HEK293T (cell line): ENCODE results near the gene VAV2.

Experiments used
- CTCF ChIA-PET: fragments of 350-600 bp; formaldehyde crosslinking; extraction: SDS; loops from one replicate; lab custom pipeline; 2021; ENCODE audit warnings: antibody characterized with exemption, inconsistent platforms; lab: Yijun Ruan, JAX
- POLR2A ChIA-PET: fragments of 350-600 bp; formaldehyde crosslinking; extraction: SDS; loops from one replicate; lab custom pipeline; 2020; ENCODE audit warnings: antibody characterized with exemption, inconsistent platforms; lab: Yijun Ruan, JAX
- DNase-seq: peaks from one replicate; pipeline ENCODE4 v3.0.0; 2012; ENCODE audit warnings: mixed read lengths; ENCODE audit errors: extremely low spot score
- ARNT ChIP-seq: fragments of 450-650 bp; IDR thresholded peaks from 2 replicates; pipeline ENCODE4 v1.6.1; 2017; ENCODE audit warnings: mild to moderate bottlenecking
- BHLHE40 ChIP-seq: fragments of 450-650 bp; IDR thresholded peaks from 2 replicates; pipeline ENCODE4 v1.6.1; 2016; ENCODE audit warnings: mild to moderate bottlenecking, moderate library complexity, borderline replicate concordance
- CTBP1 ChIP-seq: fragments of 450-650 bp; IDR thresholded peaks from 2 replicates; pipeline ENCODE4 v1.6.1; 2016; ENCODE audit warnings: borderline replicate concordance
- ELF4 ChIP-seq: fragments of 450-650 bp; IDR thresholded peaks from 2 replicates; pipeline ENCODE4 v1.6.1; 2017; ENCODE audit warnings: antibody characterized with exemption
- FOXA1 ChIP-seq: fragments of 450-650 bp; IDR thresholded peaks from 2 replicates; pipeline ENCODE4 v1.6.1; 2016; ENCODE audit warnings: mild to moderate bottlenecking
- FOXK2 ChIP-seq: fragments of 450-650 bp; IDR thresholded peaks from 2 replicates; pipeline ENCODE4 v1.6.1; 2016; ENCODE audit warnings: mild to moderate bottlenecking
- FOXM1 ChIP-seq: fragments of 450-650 bp; IDR thresholded peaks from 2 replicates; pipeline ENCODE4 v1.6.1; 2017; ENCODE audit warnings: mild to moderate bottlenecking, borderline replicate concordance
- HDGF ChIP-seq: fragments of 450-650 bp; IDR thresholded peaks from 2 replicates; pipeline ENCODE4 v1.6.1; 2017; ENCODE audit warnings: antibody characterized with exemption, borderline replicate concordance
- L3MBTL2 ChIP-seq: fragments of 450-650 bp; conservative IDR thresholded peaks from 2 replicates; pipeline ENCODE4 v1.6.1; 2016; ENCODE audit warnings: mild to moderate bottlenecking
- LEF1 ChIP-seq: fragments of 450-650 bp; IDR thresholded peaks from 2 replicates; pipeline ENCODE4 v1.6.1; 2017; ENCODE audit warnings: mild to moderate bottlenecking, borderline replicate concordance
- NFRKB ChIP-seq: fragments of 450-650 bp; IDR thresholded peaks from 2 replicates; pipeline ENCODE4 v1.6.1; 2016; ENCODE audit warnings: mild to moderate bottlenecking, moderate library complexity
- PKNOX1 ChIP-seq: fragments of 450-650 bp; IDR thresholded peaks from 2 replicates; pipeline ENCODE4 v1.6.1; 2016
- SP1 ChIP-seq: fragments of 450-650 bp; IDR thresholded peaks from 2 replicates; pipeline ENCODE4 v1.6.1; 2017
- SUZ12 ChIP-seq: fragments of 450-650 bp; IDR thresholded peaks from 2 replicates; pipeline ENCODE4 v1.6.1; 2016; ENCODE audit warnings: mild to moderate bottlenecking
- TARDBP ChIP-seq: fragments of 450-650 bp; IDR thresholded peaks from 2 replicates; pipeline ENCODE4 v1.6.1; 2016
- ZNF384 ChIP-seq: fragments of 450-650 bp; IDR thresholded peaks from 2 replicates; pipeline ENCODE4 v1.6.1; 2016

Gene VAV2

GRCh38 chr9:133809335-133809734 lies 182.8 kb downstream of the VAV2 start:
- ChIA-PET POLR2A (no interaction called here), CTCF (no interaction called here)
- TF ChIP-seq PKNOX1: no peak
- no peak for TF ChIP-seq NFRKB
- TF ChIP-seq TARDBP: no peak
- TF ChIP-seq FOXA1: no peak
- no peak for DNase-seq

- DNase-seq: no peak
- CTCF ChIA-PET: no interaction called here
- POLR2A ChIA-PET: interaction anchor here (0.6 kb wide), 1 partner anchor 913 kb away, joined by 3 read pairs; no protein-coding TSS in a partner anchor
- TF ChIP-seq HDGF (no peak), SUZ12 (no peak), FOXK2 (no peak), L3MBTL2 (no peak), SP1 (no peak), TARDBP (no peak), ELF4 (no peak), FOXM1 (no peak), FOXA1 (no peak), CTBP1 (no peak), ARNT (no peak), PKNOX1 (no peak)
Observed at GRCh38 chr9:133807818-133808217, 184.3 kb downstream of the VAV2 start.

GRCh38 chr9:133807037-133807436 lies 185.1 kb downstream of the VAV2 start:
- POLR2A ChIA-PET: no interaction called here
- CTCF ChIA-PET: no interaction called here
- TF ChIP-seq TARDBP (no peak), ELF4 (no peak), FOXM1 (no peak), FOXA1 (no peak), ARNT (no peak), ZNF384 (no peak), BHLHE40 (no peak), HDGF (no peak), SUZ12 (no peak), L3MBTL2 (no peak), LEF1 (no peak), FOXK2 (no peak), SP1 (no peak), CTBP1 (no peak), NFRKB (no peak), PKNOX1 (no peak)
- DNase-seq: no peak

GRCh38 chr9:133806623-133807010 lies 185.5 kb downstream of the VAV2 start:
- TF ChIP-seq PKNOX1 (no peak), TARDBP (no peak), L3MBTL2 (no peak), HDGF (no peak), SUZ12 (no peak), FOXM1 (no peak), ARNT (no peak), FOXA1 (no peak), ELF4 (no peak), ZNF384 (no peak), CTBP1 (no peak), LEF1 (no peak)
- POLR2A ChIA-PET: no interaction called here
- CTCF ChIA-PET: no interaction called here
- no peak for DNase-seq

- no peak for DNase-seq
- ChIA-PET POLR2A (no interaction called here), CTCF (no interaction called here)
- TF ChIP-seq ZNF384: no peak
- no peak for TF ChIP-seq PKNOX1
- TF ChIP-seq ELF4: no peak
- no peak for TF ChIP-seq NFRKB
- TF ChIP-seq LEF1: no peak
- no peak for TF ChIP-seq TARDBP
- TF ChIP-seq SUZ12: no peak
- TF ChIP-seq ARNT: no peak
- no peak for TF ChIP-seq FOXM1
- TF ChIP-seq BHLHE40: no peak
- no peak for TF ChIP-seq SP1
- TF ChIP-seq HDGF: no peak
- no peak for TF ChIP-seq L3MBTL2
- no peak for TF ChIP-seq CTBP1
Observed at GRCh38 chr9:133805876-133806622, 186.1 kb downstream of the VAV2 start.
